Upper lobe of left lung (tissue), 6 donors: Measurements from ENCODE around the gene SLC29A1. TPM values are rescaled to one million over a fixed set of nuclear protein-coding genes. Genes with fewer than 3 reads are reported as not detected.

Experiments used
- ATAC-seq, 2 donors: fragments of 200-7000 bp; cut with Tn5 transposase; one replicate each; pipeline ENCODE4 v1.9.1; 2022; ENCODE audit warnings: mild to moderate bottlenecking in 2 of 2, moderate library complexity in 2 of 2; ENCODE audit not compliant: low FRiP score in 2 of 2
- DNase-seq, 2 donors: peaks; one replicate each; pipeline ENCODE4 v3.0.0-alpha.2; 2019 to 2020
- H3K27ac ChIP-seq, 4 donors: fragments of 200-600 bp; sonication (generic); one replicate each; pipeline ENCODE4 v1.5.1; 2016 to 2019
- H3K27me3 ChIP-seq, 4 donors: fragments of 200-600 bp; sonication (generic); one replicate each; pipeline ENCODE4 v1.5.1; 2017 to 2019
- H3K36me3 ChIP-seq, 4 donors: fragments of 200-600 bp; sonication (generic); one replicate each; pipeline ENCODE4 v1.5.1; 2016 to 2019
- H3K4me1 ChIP-seq, 4 donors: fragments of 200-600 bp; sonication (generic); one replicate each; pipeline ENCODE4 v1.5.1; 2018 to 2019
- H3K4me3 ChIP-seq, 4 donors: fragments of 200-600 bp; sonication (generic); one replicate each; pipeline ENCODE4 v1.5.1; 2017 to 2019; ENCODE audit warnings: mild to moderate bottlenecking in 2 of 4, moderate library complexity in 1 of 4
- H3K9me3 ChIP-seq, 4 donors: fragments of 200-600 bp; sonication (generic); one replicate each; pipeline ENCODE4 v1.5.1; 2018 to 2019
- CTCF ChIP-seq, 6 experiments: fragments of 450-650 bp in 4 of 6; fragments of 200-600 bp in 2 of 6; sonication (generic) in 2 of 6; IDR thresholded peaks; one replicate each; pipeline ENCODE4 v1.5.1; 2016 to 2019; ENCODE audit warnings: antibody characterized with exemption in 6 of 6
- EP300 ChIP-seq, 4 donors: sonication (generic); formaldehyde crosslinking; IDR thresholded peaks; one replicate each; pipeline ENCODE4 v1.5.1; 2017; ENCODE audit warnings: antibody characterized with exemption in 4 of 4, control low read depth in 2 of 4
- POLR2A ChIP-seq, 4 donors: fragments of 450-650 bp; IDR thresholded peaks; one replicate each; pipeline ENCODE4 v1.5.1; 2016 to 2017; ENCODE audit warnings: antibody characterized with exemption in 4 of 4, mild to moderate bottlenecking in 2 of 4
- POLR2AphosphoS5 ChIP-seq, 2 donors: sonication (generic); formaldehyde crosslinking; IDR thresholded peaks; one replicate each; pipeline ENCODE4 v1.5.1; 2017; ENCODE audit warnings: antibody characterized with exemption in 2 of 2
- WGBS, 2 donors: methylation state at CpG; one replicate each; pipeline ENCODE4 v1.1.5; 2017 to 2018; 5-methylcytosine and 5-hydroxymethylcytosine counted together
- total RNA-seq, 6 donors: library from RNA; depleted of rRNA in 4 of 6; stranded (reverse); fragments of >200 nt in 4 of 6; gene quantifications; one replicate each; pipeline versions ENCODE4 v1.1.0 to v1.2.1, GENCODE V29; 2016 to 2021
- donor health status: DM: no; HTN: no; CAD: no; lungs with moderate emphysema.
- donor health status: DM: no; HTN: yes; CAD: no; lungs with severe emphysema.

The SLC29A1 gene
- total RNA-seq, 6 donors from 2014 or later: 38.3 to 93.2 (median 45.8) TPM

- Histone ChIP-seq H3K4me3 (peak overlapping the region in 3 of 4 donors; percentile 9 to 91 (median 78)), H3K9me3 (no peaks in the 10 kb centered on the region), H3K4me1 (peaks cover 30 to 37% (median 34%) of the 10 kb centered on the region in 4 donors), H3K27ac (peak overlapping the region; percentile 43 to 92 (median 72)), H3K36me3 (peaks cover 0 to 29% (median 14%) of the 10 kb centered on the region in 4 donors), H3K27me3 (no peaks in the 10 kb centered on the region)
- ATAC-seq: no peak
- no peak for TF ChIP-seq POLR2AphosphoS5 (IDR thresholded peaks at IDR 0.05)
- TF ChIP-seq CTCF (IDR thresholded peaks at IDR 0.05): no peak
- TF ChIP-seq POLR2A (IDR thresholded peaks at IDR 0.05): no peak
- no peak for TF ChIP-seq EP300 (IDR thresholded peaks at IDR 0.05)
- 51% methylated on average over 6 to 7 of the region's 7 CpGs for WGBS, 2 donors
- no peak for DNase-seq
These were observed 39.3 kb downstream of the SLC29A1 start for GRCh38 chr6:44262467-44263353.

GRCh38 chr6:44263354-44264100 lies 40.1 kb downstream of the SLC29A1 start:
- WGBS, 2 donors: 18 to 41% methylated on average over 7 to 9 of the region's 9 CpGs
- Histone ChIP-seq H3K4me3 (peak overlapping the region in 3 of 4 donors; percentile 9 to 91 (median 78)), H3K27ac (peak overlapping the region; percentile 43 to 92 (median 72)), H3K36me3 (peaks cover 0 to 24% (median 14%) of the 10 kb centered on the region in 4 donors), H3K4me1 (peaks cover 29 to 32% (median 30%) of the 10 kb centered on the region in 4 donors), H3K9me3 (no peaks in the 10 kb centered on the region), H3K27me3 (no peaks in the 10 kb centered on the region)
- TF ChIP-seq EP300 (IDR thresholded peaks at IDR 0.05): no peak
- peak in 1 of 2 donors; percentile 19 for TF ChIP-seq POLR2AphosphoS5 (IDR thresholded peaks at IDR 0.05)
- TF ChIP-seq CTCF (IDR thresholded peaks at IDR 0.05): no peak
- TF ChIP-seq POLR2A (IDR thresholded peaks at IDR 0.05): peak in 1 of 4 donors; percentile 12
- DNase-seq (peak; percentile 21 to 67), ATAC-seq (peak; percentile 2 to 19)

GRCh38 chr6:44264154-44265006 lies 41.0 kb downstream of the SLC29A1 start:
- 2 to 4% methylated on average over 8 to 13 of the region's 13 CpGs for WGBS, 2 donors
- peak overlapping the region; percentile 85 to 92 (median 92) for H3K27ac ChIP-seq
- peaks cover 29 to 32% (median 30%) of the 10 kb centered on the region in 4 donors for H3K4me1 ChIP-seq
- H3K4me3 ChIP-seq: peak overlapping the region; percentile 73 to 92 (median 84)
- TF ChIP-seq POLR2AphosphoS5 (IDR thresholded peaks at IDR 0.05) (no peak), POLR2A (IDR thresholded peaks at IDR 0.05) (peak in 1 of 4 donors; percentile 24)
- H3K9me3 ChIP-seq: no peaks in the 10 kb centered on the region
- no peaks in the 10 kb centered on the region for H3K27me3 ChIP-seq
- peak; percentile 26 to 84 for DNase-seq
- H3K36me3 ChIP-seq: peaks cover 0 to 16% (median 14%) of the 10 kb centered on the region in 4 donors
- ATAC-seq: peak; percentile 42 to 54

GRCh38 chr6:44265007-44265721 lies 41.8 kb downstream of the SLC29A1 start, which contains the start of gene NFKBIE:
TSS of gene NFKBIE (minus strand) at chr6:44265551. CDS start at chr6:44265346, 205 bp downstream.
- H3K36me3 ChIP-seq: peaks cover 0 to 8% (median 7%) of the 10 kb centered on the region in 4 donors
- peaks cover 0 to 3% (median 2%) of the 10 kb centered on the region in 4 donors for H3K27me3 ChIP-seq
- peaks cover 31 to 34% (median 32%) of the 10 kb centered on the region in 4 donors for H3K4me1 ChIP-seq
- peak within 1 kb of the TSS; percentile 85 to 92 (median 92) for H3K27ac ChIP-seq
- TF ChIP-seq POLR2AphosphoS5 (IDR thresholded peaks at IDR 0.05): peak; percentile 53 to 88
- no peak for TF ChIP-seq EP300 (IDR thresholded peaks at IDR 0.05)
- peak in 3 of 6 experiments; percentile 23 to 39 (median 37) for TF ChIP-seq CTCF (IDR thresholded peaks at IDR 0.05)
- peak in 3 of 4 donors; percentile 69 to 90 (median 79) for TF ChIP-seq POLR2A (IDR thresholded peaks at IDR 0.05)
- WGBS, 2 donors: 0% methylated on average over 21 to 51 of the region's 72 CpGs
- peak within 1 kb of the TSS; percentile 73 to 92 (median 84) for H3K4me3 ChIP-seq
- ATAC-seq (peak; percentile 86 to 96), DNase-seq (peak; percentile 97 to 99)
- no peaks in the 10 kb centered on the region for H3K9me3 ChIP-seq
